Measurements from ENCODE around the gene DOCK9. TPM values are rescaled to one million over a fixed set of nuclear protein-coding genes. Genes with fewer than 3 reads are reported as not detected.

Gene DOCK9
- total and polyA plus RNA-seq, 2 experiments from 2014 or later = 32.8 to 39.1 TPM

DNA sequence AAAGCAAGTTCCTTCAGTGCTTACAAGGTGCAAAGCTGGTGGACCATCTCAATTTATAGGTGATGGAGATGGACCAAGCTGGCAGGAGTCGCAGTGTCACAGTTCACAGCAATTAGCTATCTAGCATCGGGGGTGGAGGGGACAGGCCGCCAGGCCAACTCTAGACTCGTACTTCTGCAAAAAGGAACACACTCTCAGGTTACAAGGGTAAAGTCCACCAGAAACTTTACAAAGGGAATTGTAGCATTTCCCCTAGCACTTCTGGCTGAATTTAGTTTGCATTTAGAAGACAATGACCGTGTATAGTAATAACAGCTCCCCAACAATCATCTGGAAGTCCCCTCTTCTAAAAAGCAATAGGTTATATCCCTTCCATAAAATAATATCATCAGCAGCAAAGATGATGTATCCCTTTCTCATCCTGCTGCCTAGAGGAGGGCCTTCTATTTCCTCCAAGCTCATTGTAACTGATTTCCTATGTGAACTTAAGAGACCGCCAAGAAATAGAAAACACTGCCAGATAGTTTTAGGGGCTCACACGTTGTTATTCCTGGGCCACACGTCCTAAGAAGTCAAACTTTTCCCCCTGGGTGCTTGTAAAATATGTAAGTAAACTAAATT, 8.5 kb upstream of the DOCK9 start:
- peaks cover 7% of the 10 kb centered on the region for H3K4me1 ChIP-seq (ENCODE audit: low read depth)
- H3K36me3 ChIP-seq = no peaks in the 10 kb centered on the region
- DNase-seq (ENCODE audit: low read depth in 1 of 2, low spot score in 1 of 2) = no peak
- H3K27me3 ChIP-seq = no peaks in the 10 kb centered on the region
- no peaks in the 10 kb centered on the region for H3K9me3 ChIP-seq (ENCODE audit: low read depth)
- TF ChIP-seq, protein P1, sequence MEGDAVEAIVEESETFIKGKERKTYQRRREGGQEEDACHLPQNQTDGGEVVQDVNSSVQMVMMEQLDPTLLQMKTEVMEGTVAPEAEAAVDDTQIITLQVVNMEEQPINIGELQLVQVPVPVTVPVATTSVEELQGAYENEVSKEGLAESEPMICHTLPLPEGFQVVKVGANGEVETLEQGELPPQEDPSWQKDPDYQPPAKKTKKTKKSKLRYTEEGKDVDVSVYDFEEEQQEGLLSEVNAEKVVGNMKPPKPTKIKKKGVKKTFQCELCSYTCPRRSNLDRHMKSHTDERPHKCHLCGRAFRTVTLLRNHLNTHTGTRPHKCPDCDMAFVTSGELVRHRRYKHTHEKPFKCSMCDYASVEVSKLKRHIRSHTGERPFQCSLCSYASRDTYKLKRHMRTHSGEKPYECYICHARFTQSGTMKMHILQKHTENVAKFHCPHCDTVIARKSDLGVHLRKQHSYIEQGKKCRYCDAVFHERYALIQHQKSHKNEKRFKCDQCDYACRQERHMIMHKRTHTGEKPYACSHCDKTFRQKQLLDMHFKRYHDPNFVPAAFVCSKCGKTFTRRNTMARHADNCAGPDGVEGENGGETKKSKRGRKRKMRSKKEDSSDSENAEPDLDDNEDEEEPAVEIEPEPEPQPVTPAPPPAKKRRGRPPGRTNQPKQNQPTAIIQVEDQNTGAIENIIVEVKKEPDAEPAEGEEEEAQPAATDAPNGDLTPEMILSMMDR (IDR thresholded peaks at IDR 0.05; ENCODE audit: low read depth, low read length) = no peak
- no peak overlapping the region for H3K4me3 ChIP-seq
- H3K27ac ChIP-seq = peak overlapping the region; percentile 4

GRCh38 chr13:98985591-98985990, 7.7 kb upstream of the DOCK9 start:
- H3K36me3 ChIP-seq = no peaks in the 10 kb centered on the region
- no peak overlapping the region for H3K27ac ChIP-seq
- TF ChIP-seq, protein P1 (IDR thresholded peaks at IDR 0.05; ENCODE audit: low read depth, low read length) = no peak
- no peak overlapping the region for H3K4me3 ChIP-seq
- peaks cover 7% of the 10 kb centered on the region for H3K4me1 ChIP-seq (ENCODE audit: low read depth)
- no peaks in the 10 kb centered on the region for H3K27me3 ChIP-seq
- H3K9me3 ChIP-seq (ENCODE audit: low read depth) = no peaks in the 10 kb centered on the region
- no peak for DNase-seq (ENCODE audit: low read depth in 1 of 2, low spot score in 1 of 2)

- no peaks in the 10 kb centered on the region for H3K27me3 ChIP-seq
- no peaks in the 10 kb centered on the region for H3K36me3 ChIP-seq
- H3K4me1 ChIP-seq (ENCODE audit: low read depth) = peaks cover 7% of the 10 kb centered on the region
- TF ChIP-seq, protein P1 (IDR thresholded peaks at IDR 0.05; ENCODE audit: low read depth, low read length) = no peak
- no peak for DNase-seq (ENCODE audit: low read depth in 1 of 2, low spot score in 1 of 2)
- no peak overlapping the region for H3K4me3 ChIP-seq
- H3K9me3 ChIP-seq (ENCODE audit: low read depth) = no peaks in the 10 kb centered on the region
- no peak overlapping the region for H3K27ac ChIP-seq
These were observed 7.1 kb upstream of the DOCK9 start for GRCh38 chr13:98984983-98985382.

DNA sequence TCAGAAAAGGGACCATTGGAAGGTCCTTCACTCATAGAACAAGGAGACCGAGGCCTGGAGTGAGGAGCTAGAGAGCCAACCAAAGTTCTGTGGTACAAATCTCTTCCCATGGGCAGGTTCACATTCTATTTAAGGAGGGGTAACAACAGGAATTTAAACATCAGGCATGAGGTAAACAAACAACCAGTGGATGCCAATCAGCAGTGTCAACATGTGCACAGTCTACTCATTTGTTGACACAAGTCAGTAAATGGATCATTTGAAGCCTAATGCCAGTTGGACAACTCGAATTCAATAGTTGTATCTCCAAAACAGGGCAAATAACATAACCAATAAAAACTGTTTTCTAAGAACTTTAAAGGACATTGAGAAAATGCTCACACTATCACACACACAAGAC, 6.3 kb upstream of the DOCK9 start:
- no peak for DNase-seq (ENCODE audit: low read depth in 1 of 2, low spot score in 1 of 2)
- H3K9me3 ChIP-seq (ENCODE audit: low read depth) = no peaks in the 10 kb centered on the region
- no peak overlapping the region for H3K4me3 ChIP-seq
- H3K36me3 ChIP-seq = no peaks in the 10 kb centered on the region
- H3K4me1 ChIP-seq (ENCODE audit: low read depth) = peaks cover 7% of the 10 kb centered on the region
- TF ChIP-seq, protein P1 (IDR thresholded peaks at IDR 0.05; ENCODE audit: low read depth, low read length) = no peak
- H3K27ac ChIP-seq = no peak overlapping the region
- H3K27me3 ChIP-seq = no peaks in the 10 kb centered on the region

DNA sequence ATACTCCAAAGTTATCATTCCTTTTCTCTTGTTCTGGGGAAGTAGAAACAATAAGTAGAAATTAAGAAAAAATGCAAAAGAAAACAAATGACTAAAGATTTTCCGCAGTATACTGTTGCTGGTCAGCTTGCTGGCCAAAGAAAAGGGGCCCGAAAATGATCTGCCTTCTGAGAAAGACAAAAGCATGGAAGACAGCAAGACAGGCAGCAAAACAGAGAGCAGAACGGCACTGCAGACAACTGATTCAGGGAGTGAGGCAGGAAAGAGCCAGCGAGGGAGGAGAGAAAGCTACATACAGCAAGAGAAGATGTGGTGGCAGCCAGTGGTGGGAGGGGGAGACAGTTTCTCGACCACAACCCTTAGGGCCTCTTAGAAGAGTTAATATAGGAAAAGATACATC, 5.3 kb upstream of the DOCK9 start:
- no peak overlapping the region for H3K4me3 ChIP-seq
- no peaks in the 10 kb centered on the region for H3K9me3 ChIP-seq (ENCODE audit: low read depth)
- TF ChIP-seq, protein P1 (IDR thresholded peaks at IDR 0.05; ENCODE audit: low read depth, low read length) = no peak
- no peaks in the 10 kb centered on the region for H3K27me3 ChIP-seq
- H3K27ac ChIP-seq = no peak overlapping the region
- no peak for DNase-seq (ENCODE audit: low read depth in 1 of 2, low spot score in 1 of 2)
- no peaks in the 10 kb centered on the region for H3K36me3 ChIP-seq
- peaks cover 4% of the 10 kb centered on the region for H3K4me1 ChIP-seq (ENCODE audit: low read depth)
